Endothelial cell of umbilical vein (primary cell): Measurements from ENCODE around the gene AK9. TPM values are rescaled to one million over a fixed set of nuclear protein-coding genes. Genes with fewer than 3 reads are reported as not detected.

ENCODE experiments used
- BruUV-seq: library from RNA; stranded (reverse); fragments of 400-500 nt; replicated peaks from 2 replicates; lab custom pipeline; 2021; lab: Mats Ljungman, UMichigan
- CTCF ChIA-PET: fragments of 300-600, 350-600 bp; sonication (Branson Sonifier 250); formaldehyde crosslinking; loops from one replicate; lab custom pipeline; 2021; ENCODE audit warnings: antibody characterized with exemption, inconsistent platforms; lab: Charles Lee
- POLR2A ChIA-PET: fragments of 300-600, 350-600 bp; sonication (Branson Sonifier 250); formaldehyde crosslinking; loops from one replicate; lab custom pipeline; 2021; ENCODE audit warnings: antibody characterized with exemption, inconsistent platforms; lab: Charles Lee
- DNase-seq: peaks from one replicate; pipeline ENCODE4 v3.0.0-alpha.2; 2011; ENCODE audit warnings: low read depth, low spot score
- FAIRE-seq: peaks from 2 replicates; lab custom pipeline; 2011; peaks lifted over from hg19 to GRCh38; lab: Jason Lieb, UNC
- H2AFZ ChIP-seq: 2 replicates; pipeline ENCODE4 v1.6.0; 2012; ENCODE audit warnings: low read depth, low read length, control low read depth, inconsistent platforms
- H3K27ac ChIP-seq: 2 replicates; pipeline ENCODE4 v1.5.1; 2011; ENCODE audit warnings: low read depth, mild to moderate bottlenecking, control low read depth, low read length, moderate library complexity; ENCODE audit not compliant: insufficient read depth
- H3K27me3 ChIP-seq, 2 experiments: 2 replicates each; pipeline versions ENCODE4 v1.6.0 to v1.6.1; 2011; ENCODE audit warnings: low read length in 2 of 2, mixed read lengths in 1 of 2; ENCODE audit not compliant: control insufficient read depth in 2 of 2, insufficient read depth in 2 of 2
- H3K36me3 ChIP-seq, 2 experiments: 2 replicates in 1 of 2; 3 replicates in 1 of 2; pipeline ENCODE4 v1.5.1; 2011; ENCODE audit warnings: low read length in 2 of 2, mild to moderate bottlenecking in 1 of 2, moderate library complexity in 1 of 2; ENCODE audit not compliant: control insufficient read depth in 2 of 2, insufficient read depth in 2 of 2; ENCODE audit errors: extremely low read depth in 1 of 2
- H3K4me1 ChIP-seq: 3 replicates; pipeline ENCODE4 v1.5.1; 2011; ENCODE audit warnings: mild to moderate bottlenecking, low read length; ENCODE audit not compliant: control insufficient read depth, insufficient read depth; ENCODE audit errors: extremely low read depth
- H3K4me2 ChIP-seq: 2 replicates; pipeline ENCODE4 v1.6.1; 2011; ENCODE audit warnings: low read length, control low read depth, mixed read lengths; ENCODE audit not compliant: insufficient read depth
- H3K4me3 ChIP-seq, 3 experiments: fragments of 200-600 bp in 1 of 3; sonication (generic), shearing (Covaris generic) in 1 of 3; replicated peaks in 1 of 3; 2 replicates each; pipeline ENCODE4 v1.5.1; 2011 to 2016; ENCODE audit warnings: control low read depth in 3 of 3, low read length in 3 of 3, mild to moderate bottlenecking in 2 of 3, inconsistent platforms in 1 of 3, low read depth in 1 of 3, moderate library complexity in 1 of 3; ENCODE audit not compliant: insufficient read depth in 1 of 3
- H3K79me2 ChIP-seq: 2 replicates; pipeline ENCODE4 v1.6.0; 2012; ENCODE audit warnings: low read length, inconsistent platforms; ENCODE audit not compliant: control insufficient read depth, insufficient read depth
- H3K9ac ChIP-seq: replicated peaks from 2 replicates; pipeline ENCODE3; 2011; ENCODE audit warnings: low read length, control low read depth; ENCODE audit not compliant: insufficient read depth; ENCODE audit errors: extremely low read depth
- H3K9me1 ChIP-seq: replicated peaks from 3 replicates; pipeline ENCODE4 v1.6.0; 2011; ENCODE audit warnings: mild to moderate bottlenecking, low read length; ENCODE audit not compliant: control insufficient read depth, insufficient read depth; ENCODE audit errors: extremely low read depth
- H3K9me3 ChIP-seq: replicated peaks from 2 replicates; pipeline ENCODE4 v1.5.1; 2012; ENCODE audit warnings: low read length, inconsistent platforms; ENCODE audit not compliant: control insufficient read depth, insufficient read depth
- H4K20me1 ChIP-seq: replicated peaks from 2 replicates; pipeline ENCODE3; 2011; ENCODE audit warnings: mild to moderate bottlenecking, low read length; ENCODE audit not compliant: control insufficient read depth, insufficient read depth; ENCODE audit errors: extremely low read depth
- EZH2 ChIP-seq: IDR thresholded peaks from 2 replicates; pipeline ENCODE4 v1.6.1; 2012; ENCODE audit warnings: borderline replicate concordance, low read depth, mild to moderate bottlenecking, moderate library complexity, low read length, inconsistent platforms; ENCODE audit not compliant: severe bottlenecking
- FOS ChIP-seq: IDR thresholded peaks from 2 replicates; pipeline ENCODE4 v1.6.1; 2011; ENCODE audit warnings: mild to moderate bottlenecking, low read length, moderate library complexity, borderline replicate concordance; ENCODE audit not compliant: insufficient read depth
- GATA2 ChIP-seq: IDR thresholded peaks from 2 replicates; pipeline ENCODE4 v1.7.0; 2011; ENCODE audit warnings: low read depth, mild to moderate bottlenecking, moderate library complexity, mixed read lengths, low read length; ENCODE audit not compliant: insufficient read length, insufficient read depth
- JUN ChIP-seq: IDR thresholded peaks from 2 replicates; pipeline ENCODE4 v1.6.1; 2011; ENCODE audit warnings: borderline replicate concordance, low read depth; ENCODE audit not compliant: insufficient read length, insufficient read depth
- MYC ChIP-seq: IDR thresholded peaks from one replicate; pipeline ENCODE4 v1.6.1; 2011; ENCODE audit warnings: mild to moderate bottlenecking, low read depth, low read length
- POLR2A ChIP-seq: IDR thresholded peaks from 2 replicates; pipeline ENCODE4 v1.6.1; 2012; ENCODE audit warnings: low read depth, mild to moderate bottlenecking, control low read depth, low read length
- POLR2AphosphoS5 ChIP-seq: IDR thresholded peaks from 2 replicates; pipeline ENCODE4 v1.6.1; 2012; ENCODE audit warnings: low read depth, mild to moderate bottlenecking, control low read depth, low read length, moderate library complexity; ENCODE audit not compliant: insufficient read depth
- dilution Hi-C: fragments of 300-500 bp; cut with MboI; formaldehyde crosslinking; loops from one replicate; pipeline ENCODE4 v1.15.0; 2019; ENCODE audit warnings: low sequenced_read_pairs; ENCODE audit not compliant: extremely low pct_ligation_motif_present
- intact Hi-C: fragments of 100-400 bp; cut with micrococcal nuclease; formaldehyde crosslinking; loops from one replicate; pipeline ENCODE4 v1.10.0; 2022
- polyA plus RNA-seq, 4 experiments: library from polyadenylated mRNA; depleted of rRNA in 3 of 4; stranded (reverse) in 3 of 4; unstranded in 1 of 4; fragments of >200 nt; gene quantifications; 2 replicates each; pipeline versions ENCODE4 v1.2.1 to v1.2.3, GENCODE V29; 2011 to 2012; ENCODE audit warnings: missing spikeins in 1 of 4
- total RNA-seq: library from RNA; stranded (reverse); gene quantifications from 2 replicates; pipeline ENCODE4 v1.2.3, GENCODE V29; 2021
- TF ChIP-seq, protein P1 (sequence below), 2 donors: IDR thresholded peaks; 1 replicate in 1 of 2; 2 replicates in 1 of 2; pipeline ENCODE4 v1.5.1; 2011; ENCODE audit warnings: low read length in 2 of 2, mild to moderate bottlenecking in 2 of 2, moderate library complexity in 2 of 2, control low read depth in 1 of 2, inconsistent platforms in 1 of 2, low read depth in 1 of 2; ENCODE audit not compliant: insufficient read depth in 1 of 2; ENCODE audit errors: extremely low read depth in 1 of 2
- TF ChIP-seq, protein P2 (sequence below): IDR thresholded peaks from 2 replicates; pipeline ENCODE4 v1.6.1; 2011; ENCODE audit not compliant: insufficient read depth, insufficient read length

The AK9 gene
- total and polyA plus RNA-seq, 2 donors (not counting 3 experiments of a cell fraction or from before 2014, with no cell fraction given), result 1.4 to 3.2 TPM

DNA sequence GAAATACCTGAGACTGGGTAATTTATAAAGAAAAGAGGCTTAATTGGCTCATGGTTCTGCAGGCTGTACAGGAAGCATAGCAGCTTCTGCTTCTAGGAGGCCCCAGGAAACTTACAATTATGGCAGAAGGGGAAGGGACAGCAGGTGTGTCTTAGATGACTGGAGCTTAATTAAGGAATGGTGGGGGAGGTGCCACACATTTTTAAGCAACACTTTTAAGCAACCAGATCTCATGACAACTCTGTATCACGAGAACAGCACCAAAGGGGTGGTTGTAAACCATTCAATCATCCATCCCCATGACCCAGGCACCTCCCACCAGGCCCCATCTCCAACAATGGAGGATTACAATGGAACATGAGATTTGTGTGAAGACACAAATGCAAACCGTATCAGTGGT is 27.0 kb upstream of the AK9 start:
- CTCF ChIA-PET, result interaction anchor here (1.5 to 5.2 kb wide), 2 partner anchors 13 to 322 kb away, joined by 5 to 36 read pairs; no protein-coding TSS in a partner anchor
- dilution Hi-C loops, result no loop called here
- no peaks in the 10 kb centered on the region for H3K36me3 ChIP-seq
- H3K79me2 ChIP-seq, result no peaks in the 10 kb centered on the region
- intact Hi-C loops, result no loop called here
- no peak overlapping the region for H3K4me2 ChIP-seq
- H3K9ac ChIP-seq, result no peak overlapping the region
- no peak overlapping the region for H3K4me3 ChIP-seq
- FAIRE-seq, result no peak
- no TSS peak for BruUV-seq
- TF ChIP-seq, protein P1, sequence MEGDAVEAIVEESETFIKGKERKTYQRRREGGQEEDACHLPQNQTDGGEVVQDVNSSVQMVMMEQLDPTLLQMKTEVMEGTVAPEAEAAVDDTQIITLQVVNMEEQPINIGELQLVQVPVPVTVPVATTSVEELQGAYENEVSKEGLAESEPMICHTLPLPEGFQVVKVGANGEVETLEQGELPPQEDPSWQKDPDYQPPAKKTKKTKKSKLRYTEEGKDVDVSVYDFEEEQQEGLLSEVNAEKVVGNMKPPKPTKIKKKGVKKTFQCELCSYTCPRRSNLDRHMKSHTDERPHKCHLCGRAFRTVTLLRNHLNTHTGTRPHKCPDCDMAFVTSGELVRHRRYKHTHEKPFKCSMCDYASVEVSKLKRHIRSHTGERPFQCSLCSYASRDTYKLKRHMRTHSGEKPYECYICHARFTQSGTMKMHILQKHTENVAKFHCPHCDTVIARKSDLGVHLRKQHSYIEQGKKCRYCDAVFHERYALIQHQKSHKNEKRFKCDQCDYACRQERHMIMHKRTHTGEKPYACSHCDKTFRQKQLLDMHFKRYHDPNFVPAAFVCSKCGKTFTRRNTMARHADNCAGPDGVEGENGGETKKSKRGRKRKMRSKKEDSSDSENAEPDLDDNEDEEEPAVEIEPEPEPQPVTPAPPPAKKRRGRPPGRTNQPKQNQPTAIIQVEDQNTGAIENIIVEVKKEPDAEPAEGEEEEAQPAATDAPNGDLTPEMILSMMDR (IDR thresholded peaks at IDR 0.05; ENCODE audit: extremely low read depth in 1 of 2, insufficient read depth in 1 of 2, low read depth in 1 of 2, low read length in 2 of 2), result no peak
- TF ChIP-seq MYC (no peak), GATA2 (no peak), POLR2A (no peak), EZH2 (no peak), FOS (no peak), POLR2AphosphoS5 (no peak), JUN (no peak)
- TF ChIP-seq, protein P2, sequence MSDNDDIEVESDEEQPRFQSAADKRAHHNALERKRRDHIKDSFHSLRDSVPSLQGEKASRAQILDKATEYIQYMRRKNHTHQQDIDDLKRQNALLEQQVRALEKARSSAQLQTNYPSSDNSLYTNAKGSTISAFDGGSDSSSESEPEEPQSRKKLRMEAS, result no peak
- no peak overlapping the region for H3K27ac ChIP-seq
- POLR2A ChIA-PET, result no interaction called here
- no peaks in the 10 kb centered on the region for H3K9me1 ChIP-seq
- no peaks in the 10 kb centered on the region for H3K4me1 ChIP-seq
- H4K20me1 ChIP-seq, result no peaks in the 10 kb centered on the region
- H3K9me3 ChIP-seq, result no peaks in the 10 kb centered on the region
- H3K27me3 ChIP-seq, result no peaks in the 10 kb centered on the region
- DNase-seq, result no peak
- no peak overlapping the region for H2AFZ ChIP-seq
